EH (cell line): ENCODE measurements around the gene NFATC2IP.

Source experiments
- DNase-seq: peaks from one replicate; pipeline ENCODE4 v3.0.0-alpha.2; 2015; ENCODE audit warnings: low read depth

Gene NFATC2IP

GRCh38 chr16:28998837-28999236, 48.1 kb downstream of the NFATC2IP start:
- DNase-seq = no peak

- no peak for DNase-seq
These were observed 48.8 kb downstream of the NFATC2IP start for GRCh38 chr16:28999577-28999976.

- no peak for DNase-seq
These were observed 49.3 kb downstream of the NFATC2IP start for GRCh38 chr16:29000019-29000418.

GRCh38 chr16:29004496-29005139, 53.9 kb downstream of the NFATC2IP start:
- peak; percentile 69 for DNase-seq

GRCh38 chr16:29007730-29008593, 57.2 kb downstream of the NFATC2IP start:
- DNase-seq = peak; percentile 74

GRCh38 chr16:29009050-29009837, 58.5 kb downstream of the NFATC2IP start:
- DNase-seq = no peak

GRCh38 chr16:29009838-29010166, 59.1 kb downstream of the NFATC2IP start:
- no peak for DNase-seq

GRCh38 chr16:29011112-29011511, 60.4 kb downstream of the NFATC2IP start:
- no peak for DNase-seq

- no peak for DNase-seq
These were observed 61.1 kb downstream of the NFATC2IP start for GRCh38 chr16:29011851-29012250.

- DNase-seq = no peak
These were observed 62.3 kb downstream of the NFATC2IP start for GRCh38 chr16:29012913-29013553.

GRCh38 chr16:29014561-29015069, 63.9 kb downstream of the NFATC2IP start:
- no peak for DNase-seq
